Measurements from ENCODE around the gene UGP2.
A peak's percentile ranks its signal among the peaks of the same experiment; 100 is the strongest.
"Not testable (repeated sequence)": the region's sequence is repeated elsewhere in the genome, so short reads cannot be mapped to it uniquely, and the experiment has no call there.

The UGP2 gene

GRCh38 chr2:63840785-63841253 lies 877 bp upstream of the UGP2 start:
- DNase-seq: peak; percentile 98 to 99

- DNase-seq: peak in 1 of 2 experiments; percentile 56
Observed at GRCh38 chr2:63842149-63843061, 709 bp downstream of the UGP2 start.

GRCh38 chr2:63843093-63843492 lies 1.4 kb downstream of the UGP2 start:
- no peak for DNase-seq

- no peak for DNase-seq
Observed at GRCh38 chr2:63843791-63844190, 2.1 kb downstream of the UGP2 start.

- DNase-seq: no peak
Observed at GRCh38 chr2:63844616-63845015, 2.9 kb downstream of the UGP2 start.

- no peak for DNase-seq
Observed at GRCh38 chr2:63845866-63846265, 4.2 kb downstream of the UGP2 start.

GRCh38 chr2:63846487-63846886 lies 4.8 kb downstream of the UGP2 start:
- no peak for DNase-seq

- not testable (repeated sequence) for DNase-seq
Observed at GRCh38 chr2:63847571-63847970, 5.9 kb downstream of the UGP2 start.

GRCh38 chr2:63849381-63850203 lies 7.9 kb downstream of the UGP2 start:
- no peak for DNase-seq

- no peak for DNase-seq
Observed at GRCh38 chr2:63850204-63850571, 8.5 kb downstream of the UGP2 start.

- no peak for DNase-seq
Observed at GRCh38 chr2:63850649-63851048, 9.0 kb downstream of the UGP2 start.

GRCh38 chr2:63851691-63852311 lies 10.1 kb downstream of the UGP2 start:
- no peak for DNase-seq

- DNase-seq: no peak
Observed at GRCh38 chr2:63853527-63854310, 12.0 kb downstream of the UGP2 start.

- DNase-seq: no peak
Observed at GRCh38 chr2:63855418-63856302, 14.0 kb downstream of the UGP2 start.

- DNase-seq: no peak
Observed at GRCh38 chr2:63856303-63856603, 14.6 kb downstream of the UGP2 start.

GRCh38 chr2:63858291-63858690 lies 16.6 kb downstream of the UGP2 start:
- no peak for DNase-seq

- peak; percentile 12 to 30 for DNase-seq
Observed at GRCh38 chr2:63861220-63861822, 19.6 kb downstream of the UGP2 start.

- DNase-seq: no peak
Observed at GRCh38 chr2:63862806-63863205, 21.1 kb downstream of the UGP2 start.

GRCh38 chr2:63863707-63864106 lies 22.0 kb downstream of the UGP2 start:
- no peak for DNase-seq

GRCh38 chr2:63865159-63865799 lies 23.6 kb downstream of the UGP2 start:
- no peak for DNase-seq
